Measurements from ENCODE around the gene DPM1. TPM values are rescaled to one million over a fixed set of nuclear protein-coding genes. Genes with fewer than 3 reads are reported as not detected.

DPM1 gene
- total RNA-seq, 2 experiments from 2014 or later, result 77.6 to 80.8 TPM

DNA sequence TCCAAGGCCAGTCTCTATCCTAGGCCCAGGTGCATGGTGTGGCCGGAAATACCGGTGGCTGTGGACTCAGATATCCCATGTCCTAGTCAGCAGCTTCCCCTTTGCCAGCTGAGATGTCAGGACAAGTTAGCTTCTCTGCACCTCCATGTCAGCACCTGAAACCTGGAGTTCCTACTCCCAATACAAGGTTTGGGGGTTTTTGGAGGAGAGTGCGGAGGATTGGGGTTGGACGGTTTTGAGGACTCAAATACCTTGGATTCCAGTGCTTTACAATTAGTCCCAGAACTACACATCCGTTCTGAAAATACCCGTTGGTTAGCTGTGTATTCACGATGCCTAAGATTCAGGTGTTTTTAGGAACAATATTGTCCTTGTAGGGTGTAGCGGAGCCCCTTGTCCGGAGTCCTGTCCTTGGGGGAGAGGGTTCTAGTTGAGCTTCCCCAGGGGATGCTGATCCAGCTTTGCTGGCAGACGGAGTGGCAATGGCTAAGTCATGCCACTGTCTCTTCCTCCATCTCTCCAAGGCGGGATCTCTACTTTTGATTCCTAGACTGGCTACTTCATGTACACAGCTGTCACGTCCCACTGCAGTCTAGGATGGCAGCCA, 72.0 kb downstream of the DPM1 start:
- ChIA-PET POLR2A (no interaction called here), CTCF (interaction anchor here (1.0 kb wide), 1 partner anchor 92 kb away, joined by 3 read pairs; the partner anchor contains the start of gene BCAS4)

DNA sequence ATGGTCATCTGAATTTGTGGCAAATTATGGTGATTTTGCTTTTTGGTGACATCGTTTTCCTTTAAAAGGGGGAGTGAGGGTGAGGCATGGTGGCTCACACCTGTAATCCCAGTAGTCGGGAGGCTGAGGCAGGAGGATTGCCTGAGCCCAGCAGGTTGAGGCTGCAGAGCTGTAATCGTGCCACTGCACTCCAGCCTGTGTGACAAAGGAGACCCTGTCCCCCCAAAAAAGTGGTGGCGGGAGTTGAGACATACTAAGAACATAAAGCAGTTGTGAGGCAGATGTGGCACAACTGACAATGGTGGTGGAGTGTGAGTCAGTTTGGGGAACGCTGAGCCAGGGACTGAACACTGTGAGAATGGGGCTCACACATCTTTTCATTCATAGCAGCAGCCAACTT, 72.6 kb downstream of the DPM1 start:
- ChIA-PET POLR2A (no interaction called here), CTCF (interaction anchor here (1.0 kb wide), 1 partner anchor 91 kb away, joined by 3 read pairs; the partner anchor contains the start of gene BCAS4)

DNA sequence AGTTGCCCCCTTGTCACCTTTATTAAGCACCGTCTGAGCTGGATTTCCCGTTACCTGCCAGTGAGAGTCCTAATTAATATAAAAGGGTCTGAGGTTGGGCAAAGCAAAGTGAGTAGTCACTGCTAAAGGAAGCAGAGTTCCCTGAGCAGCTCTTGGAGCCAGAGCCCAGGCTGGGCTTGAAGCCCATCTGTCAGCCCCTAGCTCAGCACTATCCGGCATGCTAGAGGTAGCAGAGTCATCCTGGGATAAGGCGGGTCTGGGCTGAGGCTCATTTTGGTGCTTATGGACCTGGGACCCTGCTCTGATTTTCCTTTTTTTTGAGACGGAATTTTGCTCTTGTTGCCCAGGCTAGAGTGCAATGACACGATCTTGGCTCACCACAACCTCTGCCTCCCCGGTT, 73.3 kb downstream of the DPM1 start:
- ChIA-PET CTCF (interaction anchor here (1.4 kb wide), 1 partner anchor 92 kb away, joined by 3 read pairs; no protein-coding TSS in a partner anchor), POLR2A (no interaction called here)

Other genes with a start within 250 kb of the DPM1 start
- gene PARD6B, start 227.0 kb downstream of the DPM1 start, total RNA-seq, result 1 to 10 TPM; 5.2 to 5.7 TPM
- gene BCAS4, start 163.5 kb downstream of the DPM1 start, total RNA-seq, result 10 to 100 TPM; 23.2 to 23.7 TPM
- gene ADNP, start 27.1 kb downstream of the DPM1 start, total RNA-seq, result 10 to 100 TPM; 74.7 to 81.5 TPM
- 1 to 10 TPM; 7.2 to 8.1 TPM for gene MOCS3, start 286 bp upstream of the DPM1 start, total RNA-seq
- 1 to 10 TPM; 4.0 to 4.3 TPM for gene KCNG1, start 64.6 kb upstream of the DPM1 start, total RNA-seq

Data from activated CD8-positive, alpha-beta memory T cell treated with anti-CD3 and anti-CD28 coated beads for 36 hours (primary cell).